H1 (cell line): ENCODE data around the gene HNF1A. TPM values are rescaled to one million over a fixed set of nuclear protein-coding genes. Genes with fewer than 3 reads are reported as not detected.

Experiments
- ATF2 ChIP-seq: IDR thresholded peaks from 2 replicates; pipeline ENCODE4 v1.6.1; 2012; ENCODE audit warnings: low read length, inconsistent platforms
- CTBP2 ChIP-seq: IDR thresholded peaks from 2 replicates; pipeline ENCODE4 v1.7.0; 2011; ENCODE audit warnings: borderline replicate concordance, mild to moderate bottlenecking, moderate library complexity, mixed read lengths, low read length; ENCODE audit not compliant: insufficient read depth, insufficient read length
- FOSL1 ChIP-seq: IDR thresholded peaks from 2 replicates; pipeline ENCODE4 v1.6.1; 2011; ENCODE audit warnings: mild to moderate bottlenecking, low read depth, low read length, moderate library complexity; ENCODE audit not compliant: insufficient read depth
- GABPA ChIP-seq: IDR thresholded peaks from 2 replicates; pipeline ENCODE4 v1.6.1; 2011; ENCODE audit warnings: mild to moderate bottlenecking, low read length, moderate library complexity, borderline replicate concordance; ENCODE audit not compliant: insufficient read depth
- HDAC6 ChIP-seq: IDR thresholded peaks from one replicate; pipeline ENCODE4 v1.7.1; 2012; ENCODE audit warnings: low read depth, mild to moderate bottlenecking, inconsistent platforms, low read length, moderate library complexity
- KDM4A ChIP-seq: IDR thresholded peaks from one replicate; pipeline ENCODE4 v1.7.1; 2012; ENCODE audit warnings: low read depth, mild to moderate bottlenecking, moderate library complexity, low read length, inconsistent platforms; ENCODE audit not compliant: severe bottlenecking
- MAFK ChIP-seq: IDR thresholded peaks from 2 replicates; pipeline ENCODE4 v1.6.1; 2012; ENCODE audit warnings: low read depth, mild to moderate bottlenecking, improper control_type of control experiment, low read length
- SIN3A ChIP-seq, 2 experiments: IDR thresholded peaks in 1 of 2; conservative IDR thresholded peaks in 1 of 2; 2 replicates each; pipeline ENCODE4 v1.6.1; 2011 to 2012; ENCODE audit warnings: low read length in 2 of 2, improper control_type of control experiment in 1 of 2, low read depth in 1 of 2, mild to moderate bottlenecking in 1 of 2
- TAF1 ChIP-seq: IDR thresholded peaks from 2 replicates; pipeline ENCODE4 v1.6.1; 2011; ENCODE audit warnings: mild to moderate bottlenecking, low read depth, low read length
- polyA plus RNA-seq, 7 experiments: library from polyadenylated mRNA; depleted of rRNA in 3 of 7; stranded (reverse) in 5 of 7; unstranded in 2 of 7; fragments of >200 nt in 5 of 7; fragments of 200-250 nt in 2 of 7; gene quantifications; 1 replicate in 5 of 7; 2 replicates in 1 of 7; 4 replicates in 1 of 7; pipeline versions ENCODE4 v1.2.1 to v1.2.3, GENCODE V29; 2011 to 2013; ENCODE audit warnings: missing spikeins in 2 of 7, mixed read lengths in 2 of 7
- total RNA-seq: library from RNA; stranded (reverse); fragmentation: NEBNext Ultra II Directional; extraction: Animal tissue kit (Norgen Biotek cat#: 25700); gene quantifications from 2 replicates; pipeline ENCODE4 v1.2.1, GENCODE V29; 2021

The HNF1A gene
- total and polyA plus RNA-seq, 2 of the 8 experiments (the other 6 are each of a cell fraction or from before 2014, with no cell fraction given) = not detected

GRCh38 chr12:121011820-121012219, 33.5 kb downstream of the HNF1A start (continued):
- no peak for TF ChIP-seq CTBP2
- no peak for TF ChIP-seq MAFK
- TF ChIP-seq KDM4A = no peak
- TF ChIP-seq SIN3A (conservative IDR thresholded peaks at IDR 0.05 in 1 of 2, IDR thresholded peaks at IDR 0.05 in 1 of 2; ENCODE audit: low read depth in 1 of 2, low read length in 2 of 2) = no peak
- no peak for TF ChIP-seq GABPA
- TF ChIP-seq FOSL1 = no peak
- TF ChIP-seq HDAC6 = no peak
- TF ChIP-seq TAF1 = no peak
- TF ChIP-seq ATF2 = no peak
